HEK293 (cell line): ENCODE measurements around the gene MPZL1.

Experiments
- ATF2 ChIP-seq: fragments of 450-650 bp; formaldehyde crosslinking; IDR thresholded peaks from 2 replicates; pipeline ENCODE4 v1.5.1; 2016; ENCODE audit warnings: missing biosample characterization, missing genetic modification characterization, low read depth
- CTCF ChIP-seq: fragments of 450-650 bp; formaldehyde crosslinking; IDR thresholded peaks from 2 replicates; pipeline ENCODE4 v1.5.1; 2016; ENCODE audit warnings: missing biosample characterization, missing genetic modification characterization
- REST ChIP-seq: fragments of 450-650 bp; formaldehyde crosslinking; IDR thresholded peaks from 2 replicates; pipeline ENCODE4 v1.5.1; 2016; ENCODE audit warnings: missing biosample characterization, missing genetic modification characterization
- SCRT2 ChIP-seq: fragments of 450-650 bp; formaldehyde crosslinking; IDR thresholded peaks from 2 replicates; pipeline ENCODE4 v1.5.1; 2016; ENCODE audit warnings: missing biosample characterization, missing genetic modification characterization
- YY1 ChIP-seq: fragments of 450-650 bp; formaldehyde crosslinking; IDR thresholded peaks from 2 replicates; pipeline ENCODE4 v1.5.1; 2018; ENCODE audit warnings: missing biosample characterization, missing genetic modification characterization
- ZBTB1 ChIP-seq: fragments of 450-650 bp; formaldehyde crosslinking; IDR thresholded peaks from 2 replicates; pipeline ENCODE4 v1.5.1; 2016; ENCODE audit warnings: missing biosample characterization, missing genetic modification characterization
- ZFP37 ChIP-seq: fragments of 450-650 bp; formaldehyde crosslinking; IDR thresholded peaks from 2 replicates; pipeline ENCODE4 v1.5.1; 2016; ENCODE audit warnings: missing biosample characterization, missing genetic modification characterization
- ZNF146 ChIP-seq: fragments of 450-650 bp; formaldehyde crosslinking; IDR thresholded peaks from 2 replicates; pipeline ENCODE4 v1.5.1; 2016; ENCODE audit warnings: missing biosample characterization, missing genetic modification characterization
- ZNF157 ChIP-seq: fragments of 450-650 bp; formaldehyde crosslinking; IDR thresholded peaks from 2 replicates; pipeline ENCODE4 v1.5.1; 2016; ENCODE audit warnings: missing biosample characterization, missing genetic modification characterization
- ZNF274 ChIP-seq, 2 experiments: fragments of 200-500 bp in 1 of 2; fragments of 450-650 bp in 1 of 2; sonication (Bioruptor generic) in 1 of 2; formaldehyde crosslinking in 1 of 2; IDR thresholded peaks; 2 replicates each; pipeline versions ENCODE4 v1.5.1 to v1.6.1; 2014 to 2016; ENCODE audit warnings: borderline replicate concordance in 1 of 2, inconsistent platforms in 1 of 2, low read length in 1 of 2, missing biosample characterization in 1 of 2, missing genetic modification characterization in 1 of 2
- ZNF37A ChIP-seq: fragments of 450-650 bp; IDR thresholded peaks from 2 replicates; pipeline ENCODE4 v1.5.1; 2018; ENCODE audit warnings: missing biosample characterization, missing genetic modification characterization
- ZNF423 ChIP-seq: fragments of 450-650 bp; formaldehyde crosslinking; IDR thresholded peaks from 2 replicates; pipeline ENCODE4 v1.5.1; 2016; ENCODE audit warnings: missing biosample characterization, missing genetic modification characterization

DNA sequence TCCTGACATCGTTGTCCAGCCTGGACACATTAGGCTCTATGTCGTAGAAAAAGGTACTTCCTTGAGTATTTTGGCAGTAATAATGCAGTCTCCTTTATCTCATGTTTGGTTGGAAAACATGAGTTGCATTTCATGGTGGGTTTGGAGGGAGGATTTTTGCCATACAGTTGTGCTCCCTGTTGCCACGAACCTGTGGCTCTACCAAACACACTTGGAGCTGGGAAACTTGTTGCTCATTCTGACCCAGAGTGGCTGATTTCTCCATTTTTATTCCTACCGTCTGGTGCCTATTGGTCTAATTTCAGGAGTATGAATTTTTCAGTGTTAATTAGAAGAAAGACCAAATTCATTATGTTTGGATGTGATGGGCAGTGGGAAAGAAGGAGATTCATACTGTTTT is 50.7 kb downstream of the MPZL1 start:
- TF ChIP-seq CTCF (tag by site-specific recombination) (no peak), ZNF146 (no peak), ZNF157 (tag by site-specific recombination) (no peak), ZFP37 (tag by site-specific recombination) (no peak), YY1 (no peak), ZNF37A (tag by site-specific recombination) (no peak), ZNF423 (no peak), ATF2 (no peak), ZNF274 (IDR thresholded peaks at IDR 0.05; ENCODE audit: low read length) (no peak), ZNF274 (tag by site-specific recombination; IDR thresholded peaks at IDR 0.05; ENCODE audit: borderline replicate concordance) (no peak), REST (tag by site-specific recombination) (no peak), ZBTB1 (tag by site-specific recombination) (no peak), SCRT2 (tag by site-specific recombination) (peak; percentile 82)
